NB4 (cell line): ENCODE results near the gene TMPRSS6.

Experiments
- MAX ChIP-seq: IDR thresholded peaks from 2 replicates; pipeline ENCODE4 v1.6.1; 2011; ENCODE audit warnings: low read depth, low read length
- POLR2A ChIP-seq: IDR thresholded peaks from 2 replicates; pipeline ENCODE4 v1.6.1; 2011; ENCODE audit warnings: mild to moderate bottlenecking; ENCODE audit not compliant: insufficient read length; ENCODE audit errors: extremely low read depth
- TF ChIP-seq, protein P1 (sequence below): IDR thresholded peaks from one replicate; pipeline ENCODE4 v1.5.1; 2012; ENCODE audit warnings: low read depth, low read length

DNA sequence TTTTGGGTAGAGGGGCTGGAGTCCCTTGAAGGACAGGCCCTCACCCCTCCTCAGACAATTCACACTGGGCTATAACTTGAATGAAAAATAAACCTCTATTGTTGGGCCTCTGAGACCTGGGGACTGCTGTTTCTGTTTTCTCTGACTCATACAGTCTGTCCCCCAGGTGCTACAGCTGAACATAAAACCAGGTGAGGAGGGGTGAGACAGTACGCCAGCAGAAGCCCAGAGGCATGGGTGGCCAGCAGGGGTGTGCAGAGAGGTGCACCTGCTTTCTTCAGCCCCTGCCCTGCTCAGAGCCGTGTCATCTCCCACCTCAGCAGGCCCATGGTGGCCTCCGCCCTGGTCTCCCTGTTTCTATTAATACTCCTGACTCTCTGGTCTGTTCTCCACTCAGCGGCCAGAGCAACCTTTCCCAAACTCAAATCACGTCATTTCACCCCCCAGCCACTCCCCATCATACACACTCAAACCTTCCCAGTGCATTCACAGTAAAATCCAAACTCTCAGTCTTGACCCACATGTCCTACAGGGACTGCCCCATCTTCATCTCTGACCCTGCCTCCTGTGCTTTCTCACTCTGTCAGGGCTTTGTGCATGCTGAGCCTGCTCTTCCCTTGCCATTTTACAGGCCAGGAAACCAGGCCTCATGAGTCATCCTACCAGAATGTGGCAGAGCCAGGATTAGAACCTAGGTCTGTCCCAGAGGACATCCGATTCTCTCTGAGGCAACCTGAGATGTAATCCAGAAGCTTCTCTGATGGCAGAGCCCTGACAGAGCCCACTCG lies 45.6 kb upstream of the TMPRSS6 start:
- TF ChIP-seq, protein P1, sequence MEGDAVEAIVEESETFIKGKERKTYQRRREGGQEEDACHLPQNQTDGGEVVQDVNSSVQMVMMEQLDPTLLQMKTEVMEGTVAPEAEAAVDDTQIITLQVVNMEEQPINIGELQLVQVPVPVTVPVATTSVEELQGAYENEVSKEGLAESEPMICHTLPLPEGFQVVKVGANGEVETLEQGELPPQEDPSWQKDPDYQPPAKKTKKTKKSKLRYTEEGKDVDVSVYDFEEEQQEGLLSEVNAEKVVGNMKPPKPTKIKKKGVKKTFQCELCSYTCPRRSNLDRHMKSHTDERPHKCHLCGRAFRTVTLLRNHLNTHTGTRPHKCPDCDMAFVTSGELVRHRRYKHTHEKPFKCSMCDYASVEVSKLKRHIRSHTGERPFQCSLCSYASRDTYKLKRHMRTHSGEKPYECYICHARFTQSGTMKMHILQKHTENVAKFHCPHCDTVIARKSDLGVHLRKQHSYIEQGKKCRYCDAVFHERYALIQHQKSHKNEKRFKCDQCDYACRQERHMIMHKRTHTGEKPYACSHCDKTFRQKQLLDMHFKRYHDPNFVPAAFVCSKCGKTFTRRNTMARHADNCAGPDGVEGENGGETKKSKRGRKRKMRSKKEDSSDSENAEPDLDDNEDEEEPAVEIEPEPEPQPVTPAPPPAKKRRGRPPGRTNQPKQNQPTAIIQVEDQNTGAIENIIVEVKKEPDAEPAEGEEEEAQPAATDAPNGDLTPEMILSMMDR, result no peak
- no peak for TF ChIP-seq MAX
- TF ChIP-seq POLR2A, result no peak
